ENCODE data around the gene LIN7A.
"Not testable (repeated sequence)": the region's sequence is repeated elsewhere in the genome, so short reads cannot be mapped to it uniquely, and the experiment has no call there.

The LIN7A gene

DNA sequence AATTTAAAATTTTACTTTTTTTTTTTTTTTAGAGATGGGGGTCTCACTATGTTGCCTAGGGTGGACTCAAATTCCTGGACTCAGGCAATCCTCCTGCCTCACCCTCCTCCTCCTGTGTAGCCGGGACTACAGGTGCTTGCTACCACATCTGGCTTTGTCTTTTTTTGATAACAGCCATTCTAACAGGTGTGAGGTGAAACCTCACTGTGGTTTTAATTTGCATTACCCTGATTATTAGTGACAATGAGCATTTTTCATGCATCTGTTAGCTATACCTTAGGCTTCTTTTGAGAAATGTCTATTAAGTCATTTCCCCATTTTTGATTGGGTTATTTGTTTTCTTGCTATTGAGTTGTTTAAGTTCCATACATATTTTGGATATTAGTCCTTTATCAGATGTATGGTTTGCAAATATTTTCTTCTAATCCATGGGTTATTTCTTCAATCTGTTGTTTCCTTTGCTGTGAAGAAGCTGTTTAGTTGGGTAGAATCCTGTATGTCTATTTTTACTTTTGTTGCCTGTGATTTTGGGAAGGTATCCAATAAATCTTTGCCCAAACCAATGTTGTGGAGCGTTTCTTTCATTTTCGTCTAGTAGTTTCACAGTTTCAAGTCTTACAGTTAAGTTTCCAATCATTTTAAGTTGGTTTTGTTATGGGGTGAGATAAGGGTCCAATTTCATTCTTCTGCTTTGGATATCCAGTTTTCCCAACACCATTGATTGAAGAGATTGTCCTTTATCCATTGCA, 134.9 kb downstream of the LIN7A start:
- no peak for DNase-seq

GRCh38 chr12:80798281-80798680, 139.5 kb downstream of the LIN7A start:
- no peak for DNase-seq

DNA sequence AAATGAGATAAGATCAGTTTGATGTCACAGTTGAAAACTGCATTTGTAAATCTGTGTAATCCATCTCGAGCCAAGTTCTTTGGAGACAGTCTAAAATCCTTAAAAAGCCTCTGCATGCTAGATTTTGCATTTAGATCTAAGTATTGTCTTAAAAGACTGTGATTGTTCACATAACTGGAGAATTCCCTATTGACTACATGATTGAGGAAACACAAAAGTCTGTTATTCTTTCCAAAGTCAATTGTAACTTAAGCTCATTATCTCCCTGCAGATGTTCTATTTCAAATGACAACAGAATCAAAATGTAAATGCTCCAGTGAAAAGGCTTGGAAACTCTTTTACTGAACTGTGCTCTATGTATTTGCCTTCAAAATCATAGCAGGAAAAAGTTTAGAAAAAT, 143.2 kb downstream of the LIN7A start:
- no peak for DNase-seq

GRCh38 chr12:80792861-80793260, 144.9 kb downstream of the LIN7A start:
- no peak for DNase-seq

DNA sequence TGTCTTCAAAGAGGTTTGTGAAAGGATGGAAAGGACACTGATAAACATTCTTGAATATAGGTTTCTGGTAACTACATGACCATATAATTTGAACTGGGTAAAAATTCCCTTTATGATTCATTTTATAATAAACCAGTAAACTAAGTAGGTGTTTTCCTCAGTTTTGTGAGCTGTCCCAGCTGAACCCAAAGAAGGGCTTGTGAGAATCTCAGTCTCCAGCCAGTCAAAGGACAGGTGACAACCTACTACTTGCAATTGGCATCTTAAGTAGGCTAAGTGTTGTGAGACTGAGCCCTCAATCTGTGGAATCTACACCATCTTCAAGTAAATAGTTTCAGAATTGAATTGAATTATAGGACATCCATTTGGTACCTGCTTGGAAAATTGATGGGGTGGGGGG, 145.9 kb downstream of the LIN7A start:
- DNase-seq = no peak

GRCh38 chr12:80788407-80788806, 149.3 kb downstream of the LIN7A start:
- DNase-seq = not testable (repeated sequence)

- not testable (repeated sequence) for DNase-seq
Measured at GRCh38 chr12:80782963-80783470, 154.7 kb downstream of the LIN7A start.

DNA sequence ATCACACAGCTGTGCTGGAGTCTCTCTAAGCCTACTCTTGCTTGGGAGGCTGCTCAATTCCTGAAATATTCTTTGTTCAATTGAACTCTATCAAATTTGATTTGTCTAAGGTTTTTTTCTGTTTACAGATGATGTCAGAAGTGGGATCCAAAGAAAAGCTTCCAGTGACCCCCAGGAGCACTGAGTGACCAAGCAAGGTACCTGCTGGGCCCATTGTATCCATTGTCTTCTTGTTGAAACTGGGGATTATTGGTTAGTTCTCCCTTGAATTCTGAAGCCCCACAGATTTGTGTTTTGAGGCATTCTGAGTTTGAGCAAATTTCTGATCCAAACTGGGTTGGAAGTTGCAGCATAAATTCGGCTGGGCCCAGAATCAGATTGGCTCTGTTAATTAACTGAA, 156.4 kb downstream of the LIN7A start:
- no peak for DNase-seq

DNA sequence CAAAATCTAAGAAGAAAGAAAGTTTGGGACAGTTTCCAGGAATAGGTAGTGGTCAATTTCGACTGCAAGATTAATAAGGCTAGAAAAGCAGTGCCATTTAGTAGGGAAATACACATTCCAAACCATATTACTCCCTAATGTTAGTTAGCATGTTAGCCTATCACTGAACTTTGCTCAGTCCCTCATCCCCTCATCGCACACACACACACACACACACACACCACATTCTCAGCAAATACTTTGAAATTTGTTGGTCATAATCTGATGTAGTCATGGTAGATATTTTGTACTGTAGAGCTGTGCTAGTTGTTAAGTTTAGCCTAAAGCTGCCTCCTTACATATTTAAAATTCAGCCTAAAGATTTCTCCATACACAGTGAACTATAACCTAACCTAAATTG, 157.0 kb downstream of the LIN7A start:
- DNase-seq = no peak

DNA sequence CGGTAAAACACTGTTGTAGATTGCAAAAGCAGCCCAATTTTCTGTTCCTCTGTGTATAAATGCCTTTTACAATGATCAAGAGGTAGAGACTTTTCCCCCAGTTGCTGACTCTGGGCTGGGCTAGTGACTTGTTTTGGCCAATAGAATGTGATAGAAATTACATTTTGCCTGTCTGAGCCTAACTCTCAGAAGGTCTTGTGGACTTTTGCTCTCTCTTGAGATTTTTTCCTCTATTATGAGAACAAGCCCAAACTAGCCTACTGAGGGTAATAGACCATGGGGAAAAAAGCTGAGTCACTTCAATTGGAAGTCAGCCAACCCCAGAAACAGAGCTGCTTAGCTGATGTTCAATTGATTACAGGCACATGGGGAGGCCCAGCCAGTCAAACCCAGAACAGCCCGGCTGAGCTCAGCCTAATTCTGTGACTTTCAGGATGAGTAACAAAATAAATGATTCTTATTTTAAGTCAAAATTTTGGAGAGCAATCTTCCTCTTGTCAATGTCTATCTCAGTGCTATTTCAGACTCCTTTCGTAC, 159.7 kb downstream of the LIN7A start:
- no peak for DNase-seq

DNA sequence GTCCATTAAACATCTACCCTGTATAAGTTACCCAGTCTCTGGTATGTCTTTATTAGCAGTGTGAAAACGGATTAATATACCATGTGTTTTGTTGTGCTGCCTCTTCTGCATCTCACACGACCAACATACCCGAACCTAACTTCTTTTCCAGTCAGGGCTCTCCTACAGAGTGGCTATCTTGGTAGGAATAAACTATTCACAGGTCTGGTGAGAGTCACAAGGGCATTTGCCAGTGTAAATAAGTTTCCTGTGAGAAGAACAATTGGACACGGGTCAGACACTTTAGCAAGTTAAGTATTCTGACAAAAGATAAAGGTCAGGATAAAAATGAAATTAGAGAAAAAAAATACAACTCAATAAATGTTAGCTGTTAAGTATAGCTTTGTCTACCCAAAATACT, 160.1 kb downstream of the LIN7A start:
- DNase-seq = no peak

DNA sequence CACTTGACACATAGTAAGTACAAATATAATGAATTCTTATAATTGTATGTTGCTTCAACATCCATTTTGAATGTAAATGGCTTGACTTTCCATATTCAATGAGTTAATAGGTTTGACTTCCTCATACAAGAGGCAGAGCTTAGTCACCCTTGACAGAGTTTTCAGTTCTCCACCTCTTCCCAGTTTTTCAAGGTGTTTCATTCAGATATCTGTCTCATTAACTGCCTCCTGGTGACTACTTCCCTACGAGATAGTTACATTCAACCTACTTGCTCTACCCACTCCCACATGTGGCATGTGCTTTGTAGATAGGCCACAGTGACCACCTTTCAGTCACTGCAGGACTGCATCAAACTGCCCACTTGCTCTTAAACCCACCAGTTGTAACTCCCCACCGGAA, 161.0 kb downstream of the LIN7A start:
- DNase-seq = no peak

DNA sequence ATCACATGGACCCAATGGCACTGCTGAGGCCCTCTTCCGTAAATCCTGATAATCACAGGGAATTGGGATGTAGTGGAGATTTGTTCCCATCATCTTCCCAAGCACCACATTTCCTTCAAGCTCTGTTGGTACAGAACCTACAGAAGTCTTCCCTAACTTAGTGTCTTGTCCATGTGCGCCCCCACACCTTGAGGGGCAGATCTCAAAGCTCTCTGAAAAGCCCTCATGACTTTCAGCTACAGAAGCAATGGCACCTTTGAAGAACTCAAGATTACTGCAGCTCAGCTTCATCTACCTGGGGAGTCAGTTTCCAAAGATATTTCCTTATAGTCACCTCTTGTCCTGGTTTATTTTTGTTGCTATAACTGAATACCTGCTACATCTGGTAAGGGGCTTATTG, 166.8 kb downstream of the LIN7A start:
- no peak for DNase-seq

DNA sequence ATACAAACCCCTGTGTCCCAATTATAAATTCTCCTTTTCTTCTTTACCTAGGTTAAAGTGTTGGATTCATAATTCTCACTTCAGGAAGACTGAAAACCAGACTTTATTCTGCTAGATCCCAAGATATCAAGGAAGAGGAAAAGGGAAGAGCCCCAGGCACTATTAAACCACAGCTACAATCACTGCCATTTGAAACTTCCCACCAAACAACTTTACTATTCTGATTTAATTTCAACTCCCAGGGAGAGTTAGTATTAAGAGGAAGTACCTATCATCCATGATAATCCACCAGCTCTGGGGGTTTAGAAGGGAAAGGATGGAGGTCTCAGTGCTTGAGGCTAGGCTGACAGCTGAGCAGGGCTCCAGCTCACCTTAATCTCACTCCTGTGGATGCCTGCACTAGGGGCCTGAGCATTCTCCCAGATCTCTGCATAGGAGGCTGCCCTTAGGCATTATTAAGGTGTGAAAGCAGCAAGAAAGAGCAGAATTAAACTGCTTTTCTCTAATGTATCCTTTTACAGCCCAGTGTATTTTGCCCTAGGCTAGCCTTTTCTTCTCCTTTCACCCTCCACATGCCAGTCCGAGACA, 168.1 kb downstream of the LIN7A start:
- DNase-seq = no peak

GRCh38 chr12:80766897-80767296, 170.8 kb downstream of the LIN7A start:
- DNase-seq = no peak

DNA sequence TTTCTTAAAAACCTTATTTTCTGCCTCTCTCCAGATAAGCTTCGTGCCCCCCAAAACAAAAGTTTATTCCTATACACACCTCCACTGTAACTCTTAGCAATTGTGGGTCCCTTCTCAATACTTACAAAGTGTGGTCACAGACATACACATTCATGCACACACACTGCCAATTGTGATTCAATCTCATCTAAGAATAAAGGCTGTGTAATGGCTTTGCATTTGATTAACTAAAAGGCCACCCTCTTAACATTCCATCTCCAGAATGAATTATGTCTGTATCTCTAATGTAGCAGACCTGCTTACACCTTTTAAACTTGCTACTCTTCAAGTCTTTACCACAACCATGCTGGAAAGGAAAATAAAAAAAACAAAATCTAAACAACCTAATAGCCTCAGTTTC, 171.5 kb downstream of the LIN7A start:
- no peak for DNase-seq

DNA sequence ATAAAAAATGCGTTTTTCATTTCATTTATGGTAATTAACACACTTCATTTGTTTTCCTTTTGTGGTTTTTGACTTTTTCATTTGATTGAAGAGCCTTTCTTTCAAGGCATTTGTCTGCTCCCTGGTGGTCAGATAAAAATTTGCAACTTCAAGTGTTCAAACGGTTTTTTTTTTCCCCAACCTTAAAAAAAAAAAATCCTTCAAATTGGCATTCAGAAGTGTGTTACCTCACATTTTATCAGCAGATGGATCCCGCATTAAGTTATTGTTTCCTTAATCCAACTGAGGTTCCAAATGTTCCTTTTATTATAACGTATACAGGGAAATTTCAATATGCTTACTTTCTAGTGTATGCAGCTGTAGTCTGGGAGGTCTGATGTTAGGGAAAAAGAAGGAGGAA, 173.9 kb downstream of the LIN7A start:
- DNase-seq = no peak

- DNase-seq = no peak
Measured at GRCh38 chr12:80761838-80762237, 175.9 kb downstream of the LIN7A start.

- no peak for DNase-seq
Measured at GRCh38 chr12:80756875-80757274, 180.9 kb downstream of the LIN7A start.

DNA sequence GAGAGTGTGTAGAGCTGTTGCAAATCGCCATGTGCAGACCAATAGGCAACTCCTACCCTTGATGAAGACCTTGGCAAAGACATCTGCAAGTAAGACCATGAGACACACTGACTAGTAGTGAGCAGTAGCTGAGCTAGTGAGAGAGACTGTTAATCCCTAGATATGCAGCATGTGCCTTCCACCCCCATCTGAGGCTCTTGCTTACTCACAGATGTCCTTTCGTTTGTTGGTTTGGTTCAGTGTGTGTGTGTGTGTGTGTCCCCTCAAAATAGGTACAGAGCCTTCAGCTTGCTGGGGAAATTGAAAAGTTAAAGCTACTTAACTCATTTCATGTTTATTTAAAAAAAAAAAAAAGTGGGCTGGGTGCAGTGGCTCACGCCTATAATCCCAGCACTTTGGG, 183.5 kb downstream of the LIN7A start:
- no peak for DNase-seq

- no peak for DNase-seq
Measured at GRCh38 chr12:80752464-80752863, 185.3 kb downstream of the LIN7A start.

GRCh38 chr12:80749456-80749855, 188.3 kb downstream of the LIN7A start:
- no peak for DNase-seq

DNA sequence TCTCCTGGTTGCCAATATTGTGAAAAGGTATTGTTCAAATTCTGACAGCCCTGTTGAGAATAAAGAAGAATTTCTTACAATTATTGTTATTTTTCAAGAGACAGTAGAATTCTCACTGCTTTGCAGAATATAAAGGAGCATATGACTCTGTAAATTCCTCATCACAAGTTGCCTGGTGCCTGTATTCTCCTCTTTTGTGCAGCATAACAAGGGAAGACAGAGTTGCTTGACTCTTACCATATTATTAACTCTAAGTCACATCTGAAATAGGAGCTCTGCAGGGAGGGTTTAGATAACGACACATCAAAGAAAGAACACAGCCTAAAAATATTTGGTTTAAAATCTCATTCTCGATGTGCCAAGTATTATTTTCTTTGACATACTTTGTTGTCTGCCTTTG, 189.9 kb downstream of the LIN7A start:
- no peak for DNase-seq

DNA sequence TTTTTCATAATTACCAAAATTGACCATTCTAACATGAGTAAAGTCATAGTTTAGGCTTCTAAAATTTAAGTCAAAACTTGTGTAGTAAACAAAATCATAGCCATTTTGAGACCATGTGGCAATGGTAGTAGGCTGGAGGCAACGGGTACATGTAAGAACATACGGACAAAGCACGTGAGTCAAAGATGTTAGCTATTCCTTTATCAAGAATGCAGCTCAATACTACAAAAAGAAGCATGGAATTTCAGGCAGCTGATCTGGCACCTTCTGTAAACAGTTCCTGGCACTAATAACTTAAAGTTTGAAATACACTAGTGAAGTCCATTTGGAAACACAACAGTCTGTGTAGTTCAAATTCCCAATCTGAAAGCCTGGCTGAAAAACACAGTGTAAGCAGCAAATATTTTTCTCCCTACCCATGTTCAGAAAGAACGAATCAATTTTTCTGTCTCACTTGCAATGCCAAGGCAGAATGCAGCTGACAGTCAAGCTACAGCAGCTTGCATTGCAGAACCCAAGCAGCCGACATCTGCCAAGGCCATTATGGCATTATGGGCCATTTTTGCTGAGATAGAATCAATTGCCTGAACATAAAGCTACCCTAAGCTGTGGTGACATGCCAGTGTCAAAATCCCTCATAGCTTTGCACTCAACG, 191.8 kb downstream of the LIN7A start:
- DNase-seq = no peak
